ENCODE measurements around the gene CCDC188. TPM values are rescaled to one million over a fixed set of nuclear protein-coding genes. Genes with fewer than 3 reads are reported as not detected.
A peak's percentile ranks its signal among the peaks of the same experiment; 100 is the strongest.

CCDC188 gene
- polyA plus RNA-seq, 1 donor (not counting 4 experiments of a cell fraction or from before 2014, with no cell fraction given): not detected

- no peak overlapping the region for H3K27ac ChIP-seq (ENCODE audit: control insufficient read depth, insufficient read depth, low read length)
- H3K9ac ChIP-seq (ENCODE audit: control insufficient read depth, extremely low read depth, insufficient read depth, low read length): no peak overlapping the region
- no peak overlapping the region for H3K4me2 ChIP-seq (ENCODE audit: control insufficient read depth, extremely low read depth, insufficient read depth, low read depth, low read length)
- H3K4me1 ChIP-seq (ENCODE audit: control insufficient read depth, extremely low read depth, insufficient read depth, low read length): peaks cover 13% of the 10 kb centered on the region
- peaks cover 10% of the 10 kb centered on the region for H4K20me1 ChIP-seq (ENCODE audit: control insufficient read depth, extremely low read depth, insufficient read depth, low read length)
- TF ChIP-seq EZH2 (IDR thresholded peaks at IDR 0.05; ENCODE audit: low read length) (no peak), CTCF (optimal IDR thresholded peaks at IDR 0.05 in 1 of 3, IDR thresholded peaks at IDR 0.05 in 1 of 3, conservative IDR thresholded peaks at IDR 0.05 in 1 of 3; ENCODE audit: extremely low read depth in 1 of 3, insufficient read depth in 2 of 3, low read length in 3 of 3) (peak; percentile 42 to 56 (median 48))
- peaks cover 7 to 10% of the 10 kb centered on the region in 2 experiments for H3K36me3 ChIP-seq (ENCODE audit: control insufficient read depth in 2 of 2, extremely low read depth in 1 of 2, insufficient read depth in 2 of 2, low read length in 2 of 2)
- dilution Hi-C loops (cut with MboI; ENCODE audit: extremely low pct_ligation_motif_present, low sequenced_read_pairs): no loop called here
- no peaks in the 10 kb centered on the region for H3K9me3 ChIP-seq (ENCODE audit: control insufficient read depth, low read depth, low read length)
- DNase-seq (ENCODE audit: low read depth, low spot score) (no peak), FAIRE-seq (no peak)
- H2AFZ ChIP-seq (ENCODE audit: control insufficient read depth, low read length): no peak overlapping the region
- no peak overlapping the region for H3K4me3 ChIP-seq (ENCODE audit: control insufficient read depth in 2 of 3, extremely low read depth in 1 of 3, insufficient read depth in 2 of 3, low read depth in 1 of 3, low read length in 3 of 3)
- no peaks in the 10 kb centered on the region for H3K9me1 ChIP-seq (ENCODE audit: control insufficient read depth, extremely low read depth, insufficient read depth, low read length)
- no peaks in the 10 kb centered on the region for H3K27me3 ChIP-seq (ENCODE audit: control insufficient read depth, extremely low read depth, insufficient read depth, low read length)
- peaks cover 29% of the 10 kb centered on the region for H3K79me2 ChIP-seq (ENCODE audit: control insufficient read depth, insufficient read depth, low read length)
Observed at GRCh38 chr22:20130319-20130718, 20.5 kb downstream of the CCDC188 start.

- Histone ChIP-seq H3K4me2 (ENCODE audit: control insufficient read depth, extremely low read depth, insufficient read depth, low read depth, low read length) (no peak overlapping the region), H3K9me3 (ENCODE audit: control insufficient read depth, low read depth, low read length) (no peaks in the 10 kb centered on the region), H3K27ac (ENCODE audit: control insufficient read depth, insufficient read depth, low read length) (no peak overlapping the region), H3K9me1 (ENCODE audit: control insufficient read depth, extremely low read depth, insufficient read depth, low read length) (no peaks in the 10 kb centered on the region), H4K20me1 (ENCODE audit: control insufficient read depth, extremely low read depth, insufficient read depth, low read length) (peaks cover 9% of the 10 kb centered on the region), H3K4me3 (ENCODE audit: control insufficient read depth in 2 of 3, extremely low read depth in 1 of 3, insufficient read depth in 2 of 3, low read depth in 1 of 3, low read length in 3 of 3) (no peak overlapping the region), H3K36me3 (ENCODE audit: control insufficient read depth in 2 of 2, extremely low read depth in 1 of 2, insufficient read depth in 2 of 2, low read length in 2 of 2) (peaks cover 13 to 14% of the 10 kb centered on the region in 2 experiments), H3K4me1 (ENCODE audit: control insufficient read depth, extremely low read depth, insufficient read depth, low read length) (peaks cover 13% of the 10 kb centered on the region), H3K9ac (ENCODE audit: control insufficient read depth, extremely low read depth, insufficient read depth, low read length) (no peak overlapping the region), H3K27me3 (ENCODE audit: control insufficient read depth, extremely low read depth, insufficient read depth, low read length) (no peaks in the 10 kb centered on the region), H3K79me2 (ENCODE audit: control insufficient read depth, insufficient read depth, low read length) (peaks cover 24% of the 10 kb centered on the region), H2AFZ (ENCODE audit: control insufficient read depth, low read length) (no peak overlapping the region)
- dilution Hi-C loops (cut with MboI; ENCODE audit: extremely low pct_ligation_motif_present, low sequenced_read_pairs): no loop called here
- TF ChIP-seq EZH2 (IDR thresholded peaks at IDR 0.05; ENCODE audit: low read length) (no peak), CTCF (optimal IDR thresholded peaks at IDR 0.05 in 1 of 3, IDR thresholded peaks at IDR 0.05 in 1 of 3, conservative IDR thresholded peaks at IDR 0.05 in 1 of 3; ENCODE audit: extremely low read depth in 1 of 3, insufficient read depth in 2 of 3, low read length in 3 of 3) (no peak)
- no peak for FAIRE-seq
- DNase-seq (ENCODE audit: low read depth, low spot score): no peak
Observed at GRCh38 chr22:20129747-20130014, 21.2 kb downstream of the CCDC188 start.

Data from keratinocyte (primary cell).